PC-3 (cell line): ENCODE measurements around the gene TMCC3. TPM values are rescaled to one million over a fixed set of nuclear protein-coding genes. Genes with fewer than 3 reads are reported as not detected.

Experiments used
- ATAC-seq: fragments of 200-7000 bp; cut with Tn5 transposase; 2 replicates; pipeline ENCODE4 v1.9.1; 2020; ENCODE audit warnings: mild to moderate bottlenecking, moderate library complexity
- BruUV-seq: library from RNA; stranded (reverse); fragments of 400-500 nt; replicated peaks from 2 replicates; lab custom pipeline; 2021; lab: Mats Ljungman, UMichigan
- CTCF ChIA-PET: fragments of 300-600 bp; sonication (Branson Sonifier 250); formaldehyde crosslinking; loops from one replicate; lab custom pipeline; 2022; ENCODE audit warnings: antibody characterized with exemption; lab: Charles Lee
- POLR2A ChIA-PET: fragments of 300-600 bp; sonication (Branson Sonifier 250); formaldehyde crosslinking; loops from one replicate; lab custom pipeline; 2022; ENCODE audit warnings: antibody characterized with exemption; ENCODE audit not compliant: unreplicated experiment; lab: Charles Lee
- DNase-seq: peaks from one replicate; pipeline ENCODE4 v3.0.0-alpha.2; 2015
- H2AFZ ChIP-seq: fragments of 300-600 bp; sonication (generic); 2 replicates; pipeline ENCODE4 v1.6.0; 2016; ENCODE audit warnings: antibody characterized with exemption, low read length
- H3F3A ChIP-seq: fragments of 300-600 bp; sonication (generic); one replicate; pipeline ENCODE4 v1.6.0; 2017; ENCODE audit warnings: antibody characterized with exemption, low read length, control low read depth, mild to moderate bottlenecking; ENCODE audit not compliant: unreplicated experiment
- H3K27ac ChIP-seq: fragments of 300-600 bp; sonication (generic); 2 replicates; pipeline ENCODE4 v1.5.1; 2016; ENCODE audit warnings: mild to moderate bottlenecking, low read length
- H3K27me3 ChIP-seq: fragments of 300-600 bp; sonication (generic); 2 replicates; pipeline ENCODE4 v1.6.1; 2016; ENCODE audit warnings: low read length, mixed read lengths
- H3K36me3 ChIP-seq: fragments of 300-600 bp; sonication (generic); 2 replicates; pipeline ENCODE4 v1.6.1; 2016; ENCODE audit warnings: low read depth, mixed run types, low read length, mixed read lengths
- H3K4me1 ChIP-seq: fragments of 300-600 bp; sonication (generic); 2 replicates; pipeline ENCODE4 v1.5.1; 2016; ENCODE audit warnings: low read length; ENCODE audit not compliant: insufficient read depth
- H3K4me2 ChIP-seq: fragments of 300-600 bp; sonication (generic); 2 replicates; pipeline ENCODE4 v1.6.0; 2016; ENCODE audit warnings: low read length
- H3K4me3 ChIP-seq: fragments of 300-600 bp; sonication (generic); 2 replicates; pipeline ENCODE4 v1.5.1; 2016; ENCODE audit warnings: mild to moderate bottlenecking, low read length, mixed read lengths
- H3K79me2 ChIP-seq: fragments of 300-600 bp; sonication (generic); 2 replicates; pipeline ENCODE4 v1.6.1; 2017; ENCODE audit warnings: low read length, mixed read lengths
- H3K9ac ChIP-seq: fragments of 300-600 bp; sonication (generic); 2 replicates; pipeline ENCODE4 v1.6.0; 2016; ENCODE audit warnings: mild to moderate bottlenecking, low read length
- H3K9me2 ChIP-seq: fragments of 300-600 bp; sonication (generic); replicated peaks from 2 replicates; pipeline ENCODE4 v1.6.1; 2016; ENCODE audit warnings: mixed run types, low read length, mixed read lengths
- H3K9me3 ChIP-seq: fragments of 300-600 bp; sonication (generic); 2 replicates; pipeline ENCODE4 v1.6.1; 2016; ENCODE audit warnings: low read length, mixed read lengths
- H4K20me1 ChIP-seq: fragments of 300-600 bp; sonication (generic); 2 replicates; pipeline ENCODE4 v1.6.1; 2016; ENCODE audit warnings: low read length, mixed read lengths
- CTCF ChIP-seq: fragments of 300-600 bp; sonication (generic); conservative IDR thresholded peaks from 2 replicates; pipeline ENCODE4 v1.5.1; 2017; ENCODE audit warnings: antibody characterized with exemption, low read depth, mild to moderate bottlenecking, low read length
- EZH2 ChIP-seq: fragments of 300-600 bp; sonication (generic); IDR thresholded peaks from one replicate; pipeline ENCODE4 v1.6.1; 2017; ENCODE audit warnings: antibody characterized with exemption, mild to moderate bottlenecking, low read length; ENCODE audit not compliant: unreplicated experiment
- EZH2phosphoT487 ChIP-seq: fragments of 300-600 bp; sonication (generic); IDR thresholded peaks from 2 replicates; pipeline ENCODE4 v1.6.1; 2018; ENCODE audit warnings: mild to moderate bottlenecking, antibody characterized with exemption, low read length, borderline replicate concordance
- intact Hi-C: fragments of 100-400 bp; cut with micrococcal nuclease; formaldehyde crosslinking; loops from 2 replicates; pipeline ENCODE4 v1.9.0; 2023
- total RNA-seq: library from RNA; depleted of rRNA; stranded (reverse); fragments of >200 nt; gene quantifications from 2 replicates; pipeline ENCODE4 v1.2.3, GENCODE V29; 2014

TMCC3 gene
- total RNA-seq, 1 experiment from 2014 or later, result 6.5 TPM

GRCh38 chr12:94536040-94536965 lies 114.1 kb downstream of the TMCC3 start:
- DNase-seq (no peak), ATAC-seq (no peak)
- no peak overlapping the region for H3K4me3 ChIP-seq
- H3K4me1 ChIP-seq, result no peaks in the 10 kb centered on the region
- intact Hi-C loops, result no loop called here
- H3K9ac ChIP-seq, result no peak overlapping the region
- ChIA-PET CTCF (no interaction called here), POLR2A (no interaction called here)
- H3K4me2 ChIP-seq, result no peak overlapping the region
- no TSS peak for BruUV-seq
- no peak overlapping the region for H3K27ac ChIP-seq
- no peaks in the 10 kb centered on the region for H3K27me3 ChIP-seq
- H3K9me2 ChIP-seq, result no peaks in the 10 kb centered on the region
- TF ChIP-seq EZH2, result no peak
- no peak for TF ChIP-seq CTCF
- no peak for TF ChIP-seq EZH2phosphoT487
- no peaks in the 10 kb centered on the region for H4K20me1 ChIP-seq
- H3K9me3 ChIP-seq, result no peaks in the 10 kb centered on the region
- no peak overlapping the region for H2AFZ ChIP-seq
- H3K79me2 ChIP-seq, result no peaks in the 10 kb centered on the region
- H3F3A ChIP-seq, result no peaks in the 10 kb centered on the region
- no peaks in the 10 kb centered on the region for H3K36me3 ChIP-seq

- no peak for DNase-seq
- CTCF ChIA-PET, result no interaction called here
- POLR2A ChIA-PET, result no interaction called here
- H3K4me1 ChIP-seq, result no peaks in the 10 kb centered on the region
- intact Hi-C loops, result no loop called here
- no peaks in the 10 kb centered on the region for H3K36me3 ChIP-seq
- H4K20me1 ChIP-seq, result no peaks in the 10 kb centered on the region
- H3K79me2 ChIP-seq, result no peaks in the 10 kb centered on the region
- no peaks in the 10 kb centered on the region for H3F3A ChIP-seq
- ATAC-seq, result no peak
- no TSS peak for BruUV-seq
- no peak overlapping the region for H3K27ac ChIP-seq
- H3K9me3 ChIP-seq, result no peaks in the 10 kb centered on the region
- H3K4me2 ChIP-seq, result no peak overlapping the region
- no peaks in the 10 kb centered on the region for H3K9me2 ChIP-seq
- no peaks in the 10 kb centered on the region for H3K27me3 ChIP-seq
- H3K9ac ChIP-seq, result no peak overlapping the region
- no peak overlapping the region for H2AFZ ChIP-seq
- no peak overlapping the region for H3K4me3 ChIP-seq
- TF ChIP-seq EZH2, result no peak
These were observed 114.8 kb downstream of the TMCC3 start for GRCh38 chr12:94535510-94535921.

GRCh38 chr12:94534774-94535509 lies 115.4 kb downstream of the TMCC3 start:
- intact Hi-C loops, result no loop called here
- ATAC-seq (no peak), DNase-seq (no peak)
- Histone ChIP-seq H3F3A (no peaks in the 10 kb centered on the region), H3K36me3 (no peaks in the 10 kb centered on the region), H4K20me1 (no peaks in the 10 kb centered on the region), H3K27me3 (no peaks in the 10 kb centered on the region), H3K4me1 (no peaks in the 10 kb centered on the region), H3K9me2 (no peaks in the 10 kb centered on the region), H3K27ac (no peak overlapping the region), H3K4me2 (no peak overlapping the region), H3K79me2 (no peaks in the 10 kb centered on the region), H3K4me3 (no peak overlapping the region), H3K9me3 (no peaks in the 10 kb centered on the region), H3K9ac (no peak overlapping the region), H2AFZ (no peak overlapping the region)
- TF ChIP-seq CTCF (no peak), EZH2phosphoT487 (no peak), EZH2 (no peak)
- CTCF ChIA-PET, result interaction anchor here (0.5 to 0.6 kb wide), 2 partner anchors 178 to 1541 kb away, joined by 3 read pairs; no protein-coding TSS in a partner anchor
- POLR2A ChIA-PET, result no interaction called here
- BruUV-seq, result no TSS peak
